Neutrophil (primary cell): ENCODE measurements around the gene SMIM11.

Experiments used
- H3K27ac ChIP-seq: fragments of 200-600 bp; sonication (generic); 2 replicates; pipeline ENCODE4 v1.5.1; 2016; ENCODE audit warnings: mild to moderate bottlenecking, moderate library complexity
- H3K27me3 ChIP-seq: fragments of 200-600 bp; sonication (generic); 2 replicates; pipeline ENCODE4 v1.6.0; 2016; ENCODE audit warnings: mild to moderate bottlenecking
- H3K36me3 ChIP-seq: fragments of 200-600 bp; sonication (generic); 2 replicates; pipeline ENCODE4 v1.5.1; 2017
- H3K4me1 ChIP-seq, 2 experiments: fragments of 200-600 bp in 1 of 2; sonication (generic) in 1 of 2; 1 replicate in 1 of 2; 2 replicates in 1 of 2; pipeline versions ENCODE4 v1.5.1 to v1.6.1; 2013 to 2016; ENCODE audit warnings: low read depth in 1 of 2, low read length in 1 of 2, mild to moderate bottlenecking in 1 of 2, moderate library complexity in 1 of 2; ENCODE audit not compliant: control insufficient read depth in 1 of 2, insufficient read depth in 1 of 2
- H3K4me3 ChIP-seq, 2 experiments: fragments of 200-600 bp in 1 of 2; sonication (generic) in 1 of 2; 1 replicate in 1 of 2; 2 replicates in 1 of 2; pipeline ENCODE4 v1.5.1; 2013 to 2016; ENCODE audit warnings: low read depth in 1 of 2, low read length in 1 of 2, mild to moderate bottlenecking in 1 of 2, moderate library complexity in 1 of 2
- H3K9me3 ChIP-seq: fragments of 200-600 bp; sonication (generic); 2 replicates; pipeline ENCODE4 v1.5.1; 2016
- TF ChIP-seq, protein P1 (sequence below): fragments of 200-600 bp; sonication (generic); IDR thresholded peaks from 2 replicates; pipeline ENCODE4 v1.5.1; 2016; ENCODE audit warnings: antibody characterized with exemption

SMIM11 gene

DNA sequence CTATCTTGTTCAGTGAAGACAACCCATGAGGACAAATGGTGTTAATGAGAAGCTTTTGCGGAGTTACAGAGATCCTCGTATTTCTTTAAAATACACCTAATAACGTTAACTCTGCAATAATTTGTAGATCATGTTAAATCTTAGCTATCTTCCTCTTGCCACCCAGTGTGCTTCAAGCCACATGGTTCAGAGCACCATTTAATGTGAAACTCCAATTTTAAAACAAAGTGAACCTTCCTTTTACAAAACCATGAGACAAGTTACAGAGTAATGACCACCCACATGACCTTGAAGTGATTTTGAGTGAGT lies 13.2 kb upstream of the SMIM11 start:
- Histone ChIP-seq H3K27me3 (peaks cover 43% of the 10 kb centered on the region), H3K9me3 (no peaks in the 10 kb centered on the region), H3K4me1 (peaks cover 10% of the 10 kb centered on the region in 2 experiments), H3K4me3 (no peak overlapping the region), H3K27ac (no peak overlapping the region), H3K36me3 (no peaks in the 10 kb centered on the region)
- TF ChIP-seq, protein P1, sequence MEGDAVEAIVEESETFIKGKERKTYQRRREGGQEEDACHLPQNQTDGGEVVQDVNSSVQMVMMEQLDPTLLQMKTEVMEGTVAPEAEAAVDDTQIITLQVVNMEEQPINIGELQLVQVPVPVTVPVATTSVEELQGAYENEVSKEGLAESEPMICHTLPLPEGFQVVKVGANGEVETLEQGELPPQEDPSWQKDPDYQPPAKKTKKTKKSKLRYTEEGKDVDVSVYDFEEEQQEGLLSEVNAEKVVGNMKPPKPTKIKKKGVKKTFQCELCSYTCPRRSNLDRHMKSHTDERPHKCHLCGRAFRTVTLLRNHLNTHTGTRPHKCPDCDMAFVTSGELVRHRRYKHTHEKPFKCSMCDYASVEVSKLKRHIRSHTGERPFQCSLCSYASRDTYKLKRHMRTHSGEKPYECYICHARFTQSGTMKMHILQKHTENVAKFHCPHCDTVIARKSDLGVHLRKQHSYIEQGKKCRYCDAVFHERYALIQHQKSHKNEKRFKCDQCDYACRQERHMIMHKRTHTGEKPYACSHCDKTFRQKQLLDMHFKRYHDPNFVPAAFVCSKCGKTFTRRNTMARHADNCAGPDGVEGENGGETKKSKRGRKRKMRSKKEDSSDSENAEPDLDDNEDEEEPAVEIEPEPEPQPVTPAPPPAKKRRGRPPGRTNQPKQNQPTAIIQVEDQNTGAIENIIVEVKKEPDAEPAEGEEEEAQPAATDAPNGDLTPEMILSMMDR = no peak

DNA sequence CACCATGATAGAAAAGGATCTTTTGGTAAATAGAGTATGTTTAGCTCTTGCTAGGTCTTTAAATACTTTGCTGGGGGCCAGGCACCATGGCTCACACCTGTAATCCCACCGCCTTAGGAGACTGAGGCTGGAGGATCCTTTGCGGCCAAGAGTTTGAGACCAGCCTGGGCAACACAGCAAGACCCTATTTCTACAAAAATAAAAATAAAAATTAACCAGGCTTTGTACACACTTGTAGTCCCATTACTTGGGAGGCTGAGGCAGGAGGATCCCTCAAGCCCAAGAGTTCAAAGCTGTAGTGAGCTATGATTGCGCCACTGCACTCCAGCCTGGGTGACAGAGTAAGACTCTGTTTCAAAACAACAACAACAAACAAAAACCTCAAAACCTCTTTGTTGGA lies 12.6 kb upstream of the SMIM11 start:
- H3K4me3 ChIP-seq = no peak overlapping the region
- TF ChIP-seq, protein P1 = no peak
- H3K4me1 ChIP-seq = peaks cover 10 to 14% of the 10 kb centered on the region in 2 experiments
- H3K27me3 ChIP-seq = peaks cover 37% of the 10 kb centered on the region
- H3K9me3 ChIP-seq = no peaks in the 10 kb centered on the region
- no peak overlapping the region for H3K27ac ChIP-seq
- H3K36me3 ChIP-seq = no peaks in the 10 kb centered on the region

DNA sequence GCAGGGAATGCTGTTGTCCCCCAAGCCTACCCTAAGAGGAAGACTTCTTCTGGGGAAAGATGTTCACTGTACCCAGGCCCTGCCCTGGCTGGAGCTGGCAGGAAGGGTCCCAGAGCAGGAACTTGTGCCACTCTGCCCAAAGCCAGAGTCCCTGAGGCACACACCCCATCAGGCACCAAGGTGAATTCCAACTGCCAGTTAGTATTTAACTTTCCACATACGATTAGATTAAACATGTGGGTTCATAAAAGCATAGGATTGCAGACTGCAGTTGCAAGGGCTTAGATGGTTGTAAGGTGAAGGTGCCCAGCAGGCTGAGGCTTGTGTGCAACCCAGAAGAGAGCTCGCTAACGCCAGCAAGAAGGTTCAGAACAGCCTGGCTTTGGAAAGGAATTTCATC lies 11.6 kb upstream of the SMIM11 start, which contains the start of gene KCNE2:
Gene KCNE2, plus strand, starts transcription at position 274 of the 400 bp plus-strand sequence. CDS start 6,473 bp downstream, outside the sequence.
- Histone ChIP-seq H3K36me3 (no peaks in the 10 kb centered on the region), H3K9me3 (no peaks in the 10 kb centered on the region), H3K4me3 (no peak within 1 kb of the TSS), H3K4me1 (peaks cover 10 to 14% of the 10 kb centered on the region in 2 experiments), H3K27me3 (peaks cover 26% of the 10 kb centered on the region), H3K27ac (no peak within 1 kb of the TSS)
- TF ChIP-seq, protein P1 = no peak

DNA sequence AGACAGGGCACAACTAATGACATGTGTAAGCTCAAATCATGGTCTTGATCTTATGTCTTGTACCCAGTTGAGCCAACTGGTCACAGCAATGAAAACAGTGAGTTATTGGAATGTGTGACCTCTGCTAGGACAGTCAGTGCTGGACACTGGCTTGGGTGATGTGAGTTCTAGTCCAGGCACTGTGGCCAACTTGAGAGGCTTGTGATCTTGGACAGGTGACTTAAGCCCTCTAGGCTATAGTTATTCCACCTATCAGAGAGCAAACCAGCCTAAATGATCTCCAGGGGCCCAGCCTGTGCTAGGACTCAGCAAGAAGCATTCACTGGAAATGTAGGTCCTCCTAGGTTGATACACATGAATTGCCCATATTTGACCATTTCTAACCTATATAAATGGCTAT lies 10.4 kb upstream of the SMIM11 start:
- Histone ChIP-seq H3K4me3 (no peak overlapping the region), H3K27ac (no peak overlapping the region), H3K9me3 (no peaks in the 10 kb centered on the region), H3K27me3 (peaks cover 17% of the 10 kb centered on the region), H3K4me1 (peaks cover 10 to 14% of the 10 kb centered on the region in 2 experiments), H3K36me3 (no peaks in the 10 kb centered on the region)
- TF ChIP-seq, protein P1 = no peak

DNA sequence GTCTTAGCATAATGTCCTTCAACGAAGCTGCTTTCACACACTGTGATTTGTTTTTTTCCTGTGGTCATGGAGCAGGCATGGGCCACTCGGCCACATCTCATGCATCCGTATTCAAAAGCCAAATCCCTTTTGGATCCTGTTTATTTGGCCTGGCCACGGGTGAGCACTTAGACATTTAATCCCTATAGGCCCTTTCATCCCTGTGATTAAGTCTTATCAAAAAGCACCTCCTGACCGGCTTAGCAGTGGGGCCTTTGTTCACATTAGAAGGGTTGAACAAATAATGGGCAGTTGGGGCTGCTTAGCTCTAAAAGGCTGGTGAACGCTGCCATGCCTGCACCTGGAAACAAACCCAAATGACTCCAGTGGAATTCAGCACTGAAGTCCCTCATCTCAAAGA lies 9.5 kb upstream of the SMIM11 start:
- H3K4me3 ChIP-seq = no peak overlapping the region
- TF ChIP-seq, protein P1 = no peak
- H3K9me3 ChIP-seq = no peaks in the 10 kb centered on the region
- H3K36me3 ChIP-seq = no peaks in the 10 kb centered on the region
- peaks cover 10 to 14% of the 10 kb centered on the region in 2 experiments for H3K4me1 ChIP-seq
- no peak overlapping the region for H3K27ac ChIP-seq
- H3K27me3 ChIP-seq = peaks cover 8% of the 10 kb centered on the region
